ENCODE measurements around the gene GRID1. TPM values are rescaled to one million over a fixed set of nuclear protein-coding genes. Genes with fewer than 3 reads are reported as not detected.

GRID1 gene
- total RNA-seq, 3 donors from 2014 or later: 2.3 to 8.5 (median 5.9) TPM

GRCh38 chr10:85596389-85596788 is 770.2 kb downstream of the GRID1 start:
- H3K36me3 ChIP-seq: no peaks in the 10 kb centered on the region
- no peaks in the 10 kb centered on the region for H3K4me1 ChIP-seq
- no peak for DNase-seq (ENCODE audit: low spot score in 2 of 2)
- H3K4me3 ChIP-seq: no peak overlapping the region
- no peaks in the 10 kb centered on the region for H3K9me3 ChIP-seq
- no peak for TF ChIP-seq POLR2AphosphoS5 (IDR thresholded peaks at IDR 0.05)
- no peak for TF ChIP-seq CTCF (IDR thresholded peaks at IDR 0.05)
- H3K27me3 ChIP-seq: no peaks in the 10 kb centered on the region
- intact Hi-C loops (cut with DNase I; ENCODE audit: low total_unique reads): no loop called here
- no peak overlapping the region for H3K27ac ChIP-seq

DNA sequence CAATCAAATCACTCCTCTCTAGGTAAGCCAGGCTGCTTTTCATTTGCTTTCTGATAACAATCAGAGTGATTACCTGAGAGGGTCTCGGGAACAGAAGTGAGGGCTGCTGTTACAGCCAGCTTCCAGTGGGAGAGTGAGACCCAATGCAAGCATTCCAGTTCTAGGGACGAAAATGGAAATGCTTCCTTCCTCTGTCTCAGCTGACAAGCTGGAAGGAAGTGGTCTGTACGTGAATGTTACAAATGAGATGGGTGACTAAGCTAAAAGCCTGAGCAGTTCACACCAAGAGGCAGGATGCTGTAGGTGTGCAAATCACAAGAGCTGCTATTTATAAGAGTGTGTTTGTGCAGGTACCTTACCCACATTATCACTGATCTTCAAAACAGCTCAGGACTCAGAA is 772.4 kb downstream of the GRID1 start:
- Histone ChIP-seq H3K36me3 (no peaks in the 10 kb centered on the region), H3K27ac (no peak overlapping the region), H3K4me3 (no peak overlapping the region), H3K9me3 (no peaks in the 10 kb centered on the region), H3K4me1 (no peaks in the 10 kb centered on the region), H3K27me3 (no peaks in the 10 kb centered on the region)
- no peak for DNase-seq (ENCODE audit: low spot score in 2 of 2)
- intact Hi-C loops (cut with DNase I; ENCODE audit: low total_unique reads): no loop called here
- no peak for TF ChIP-seq POLR2A (IDR thresholded peaks at IDR 0.05)
- TF ChIP-seq POLR2AphosphoS5 (IDR thresholded peaks at IDR 0.05): no peak
- TF ChIP-seq CTCF (IDR thresholded peaks at IDR 0.05): no peak

- TF ChIP-seq POLR2AphosphoS5 (IDR thresholded peaks at IDR 0.05): no peak
- H3K9me3 ChIP-seq: no peaks in the 10 kb centered on the region
- intact Hi-C loops (cut with DNase I; ENCODE audit: low total_unique reads): no loop called here
- H3K27ac ChIP-seq: no peak overlapping the region
- no peaks in the 10 kb centered on the region for H3K36me3 ChIP-seq
- no peak for DNase-seq (ENCODE audit: low spot score in 2 of 2)
- H3K4me3 ChIP-seq: no peak overlapping the region
- H3K4me1 ChIP-seq: no peaks in the 10 kb centered on the region
- H3K27me3 ChIP-seq: no peaks in the 10 kb centered on the region
Measured at GRCh38 chr10:85593226-85593772, 773.3 kb downstream of the GRID1 start.

- Histone ChIP-seq H3K27ac (no peak overlapping the region), H3K9me3 (peaks cover 0 to 3% of the 10 kb centered on the region in 2 donors), H3K4me1 (no peaks in the 10 kb centered on the region), H3K36me3 (no peaks in the 10 kb centered on the region), H3K4me3 (no peak overlapping the region), H3K27me3 (no peaks in the 10 kb centered on the region)
- no peak for DNase-seq (ENCODE audit: low spot score in 2 of 2)
- TF ChIP-seq CTCF (IDR thresholded peaks at IDR 0.05) (no peak), POLR2AphosphoS5 (IDR thresholded peaks at IDR 0.05) (no peak), POLR2A (IDR thresholded peaks at IDR 0.05) (no peak)
- intact Hi-C loops (cut with DNase I; ENCODE audit: low total_unique reads): no loop called here
Measured at GRCh38 chr10:85581371-85581770, 785.2 kb downstream of the GRID1 start.

DNA sequence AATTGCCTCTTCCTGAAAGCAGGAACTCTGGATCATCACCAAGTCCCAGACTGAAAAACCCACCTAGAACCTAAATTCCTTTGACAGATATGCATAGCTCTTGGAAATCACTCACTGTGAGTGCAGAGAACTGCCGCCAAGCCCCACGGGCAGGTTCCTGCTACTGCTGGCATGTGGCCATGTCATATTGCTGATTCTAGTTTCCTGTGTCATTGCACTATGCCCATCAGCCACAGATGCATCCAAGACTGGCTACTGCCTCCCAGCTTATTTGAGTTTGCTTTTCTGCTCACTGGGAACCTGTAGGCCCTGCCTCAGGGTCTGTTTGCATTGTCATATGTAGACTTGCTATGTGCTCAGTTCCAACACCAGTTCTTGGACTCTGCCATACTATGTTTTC is 786.0 kb downstream of the GRID1 start:
- intact Hi-C loops (cut with DNase I; ENCODE audit: low total_unique reads): no loop called here
- no peaks in the 10 kb centered on the region for H3K27me3 ChIP-seq
- H3K36me3 ChIP-seq: no peaks in the 10 kb centered on the region
- peaks cover 0 to 3% of the 10 kb centered on the region in 2 donors for H3K9me3 ChIP-seq
- TF ChIP-seq POLR2AphosphoS5 (IDR thresholded peaks at IDR 0.05) (no peak), CTCF (IDR thresholded peaks at IDR 0.05) (no peak), POLR2A (IDR thresholded peaks at IDR 0.05) (no peak)
- DNase-seq (ENCODE audit: low spot score in 2 of 2): no peak
- H3K4me1 ChIP-seq: no peaks in the 10 kb centered on the region
- no peak overlapping the region for H3K27ac ChIP-seq
- H3K4me3 ChIP-seq: no peak overlapping the region

GRCh38 chr10:85578860-85579259 is 787.7 kb downstream of the GRID1 start:
- TF ChIP-seq CTCF (IDR thresholded peaks at IDR 0.05): no peak
- TF ChIP-seq POLR2A (IDR thresholded peaks at IDR 0.05): no peak
- TF ChIP-seq POLR2AphosphoS5 (IDR thresholded peaks at IDR 0.05): no peak
- no peaks in the 10 kb centered on the region for H3K27me3 ChIP-seq
- H3K27ac ChIP-seq: no peak overlapping the region
- H3K9me3 ChIP-seq: peaks cover 0 to 3% of the 10 kb centered on the region in 2 donors
- DNase-seq (ENCODE audit: low spot score in 2 of 2): no peak
- H3K4me3 ChIP-seq: no peak overlapping the region
- no peaks in the 10 kb centered on the region for H3K36me3 ChIP-seq
- intact Hi-C loops (cut with DNase I; ENCODE audit: low total_unique reads): no loop called here
- no peaks in the 10 kb centered on the region for H3K4me1 ChIP-seq

Data from breast epithelium (tissue), 4 donors.